T-cell (primary cell): Measurements from ENCODE around the gene DPYSL3. TPM values are rescaled to one million over a fixed set of nuclear protein-coding genes. Genes with fewer than 3 reads are reported as not detected.

ENCODE experiments used
- ATAC-seq, 4 experiments: fragments of 200-7000 bp in 3 of 4; fragments of 150-1000 bp in 1 of 4; cut with Tn5 transposase; replicated peaks in 1 of 4; 1 replicate in 3 of 4; 2 replicates in 1 of 4; pipeline ENCODE4 v1.10.0; 2021; ENCODE audit warnings: moderate library complexity in 3 of 4, mild to moderate bottlenecking in 2 of 4, moderate number of reproducible peaks in 1 of 4
- CTCF ChIA-PET, 2 donors: fragments of 300-600 bp; sonication (Branson Sonifier 250); formaldehyde crosslinking; loops; one replicate each; lab custom pipeline; 2022; ENCODE audit warnings: antibody characterized with exemption in 2 of 2; lab: Charles Lee
- POLR2A ChIA-PET, 2 donors: fragments of 300-600 bp; sonication (Branson Sonifier 250); formaldehyde crosslinking; loops; one replicate each; lab custom pipeline; 2022; ENCODE audit warnings: antibody characterized with exemption in 2 of 2; lab: Charles Lee
- DNase-seq, 35 experiments: peaks; one replicate each; pipeline versions ENCODE4 v3.0.0 to v3.0.0-alpha.2; 2013 to 2023
- H3K27ac ChIP-seq: one replicate; pipeline ENCODE4 v1.5.1; 2013; ENCODE audit warnings: low read length
- H3K27me3 ChIP-seq, 2 experiments: replicated peaks in 1 of 2; 1 replicate in 1 of 2; 2 replicates in 1 of 2; pipeline versions ENCODE4 v1.6.1 to v1.7.0; 2013; ENCODE audit warnings: low read length in 1 of 2, mixed read lengths in 1 of 2; ENCODE audit not compliant: control insufficient read depth in 2 of 2, insufficient read depth in 2 of 2; ENCODE audit errors: extremely low read depth in 1 of 2
- H3K36me3 ChIP-seq, 2 donors: 1 replicate in 1 of 2; 2 replicates in 1 of 2; pipeline versions ENCODE4 v1.6.1 to v1.7.0; 2013; ENCODE audit warnings: low read length in 1 of 2; ENCODE audit not compliant: control insufficient read depth in 2 of 2, insufficient read depth in 1 of 2; ENCODE audit errors: extremely low read depth in 1 of 2
- H3K4me1 ChIP-seq, 2 experiments: 1 replicate in 1 of 2; 2 replicates in 1 of 2; pipeline versions ENCODE4 v1.6.1 to v1.7.0; 2013; ENCODE audit warnings: low read length in 2 of 2, mixed read lengths in 1 of 2; ENCODE audit not compliant: insufficient read depth in 2 of 2, control insufficient read depth in 1 of 2; ENCODE audit errors: extremely low read depth in 1 of 2
- H3K4me3 ChIP-seq, 2 donors: 1 replicate in 1 of 2; 2 replicates in 1 of 2; pipeline versions ENCODE4 v1.5.1 to v1.7.0; 2013; ENCODE audit warnings: mild to moderate bottlenecking in 2 of 2, low read length in 1 of 2, moderate library complexity in 1 of 2; ENCODE audit not compliant: control insufficient read depth in 1 of 2; ENCODE audit errors: extremely low read depth in 1 of 2
- H3K9me3 ChIP-seq: 2 replicates; pipeline ENCODE4 v1.7.0; 2013
- H3K27ac Mint-ChIP-seq, 2 donors: one replicate each; pipeline ENCODE4 v1.8.0; 2020 to 2021; ENCODE audit warnings: mild to moderate bottlenecking in 2 of 2, mixed read lengths in 2 of 2
- H3K27me3 Mint-ChIP-seq, 2 donors: one replicate each; pipeline ENCODE4 v1.8.0; 2021 to 2022; ENCODE audit warnings: mixed read lengths in 2 of 2
- H3K36me3 Mint-ChIP-seq: one replicate; pipeline ENCODE4 v1.8.0; 2021; ENCODE audit warnings: mixed read lengths
- H3K4me1 Mint-ChIP-seq, 3 donors: one replicate each; pipeline ENCODE4 v1.8.0; 2020 to 2022; ENCODE audit warnings: mixed read lengths in 3 of 3, mild to moderate bottlenecking in 1 of 3
- H3K4me3 Mint-ChIP-seq, 3 donors: one replicate each; pipeline ENCODE4 v1.8.0; 2020 to 2022; ENCODE audit warnings: mild to moderate bottlenecking in 3 of 3, mixed read lengths in 3 of 3, moderate library complexity in 3 of 3
- H3K9me3 Mint-ChIP-seq, 3 donors: one replicate each; pipeline ENCODE4 v1.8.0; 2020 to 2022; ENCODE audit warnings: mixed read lengths in 3 of 3
- WGBS: methylation state at CpG from one replicate; pipeline ENCODE4 v1.1.5; 2013; ENCODE audit warnings: missing lambda C conversion rate; ENCODE audit not compliant: insufficient coverage; 5-methylcytosine and 5-hydroxymethylcytosine counted together
- total RNA-seq, 35 experiments: library from RNA in 6 of 35; stranded (reverse) in 6 of 35; fragments of 120-200 nt in 1 of 35; gene quantifications; one replicate each; pipeline versions ENCODE4 v1.2.1 to v1.2.4 and lab custom pipeline; 2013 to 2026

Gene DPYSL3
- total RNA-seq, 5 donors from 2014 or later (not counting 1 experiment from before 2014, with no cell fraction given), result 0.09 to 0.68 (median 0.54) TPM

DNA sequence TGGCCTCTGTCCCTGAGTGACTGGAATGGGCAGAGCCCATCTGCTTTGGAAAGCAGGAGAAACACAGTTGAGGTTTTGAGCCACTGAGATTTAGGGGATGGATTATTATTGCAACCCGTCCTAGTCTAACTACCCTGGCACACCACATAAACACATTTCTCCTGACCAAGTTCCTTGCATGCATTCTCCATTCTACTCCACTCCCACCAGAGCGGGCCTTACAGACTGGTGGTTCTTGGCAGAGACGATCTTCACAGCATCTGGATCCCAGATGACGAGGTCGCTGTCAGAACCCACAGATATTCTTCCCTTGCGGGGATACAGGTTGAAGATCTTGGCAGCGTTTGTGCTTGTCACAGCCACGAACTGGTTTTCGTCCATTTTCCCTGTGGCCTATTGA is 111.0 kb downstream of the DPYSL3 start:
- no peak overlapping the region for H3K27ac Mint-ChIP-seq
- peaks cover 0 to 4% of the 10 kb centered on the region in 2 experiments for H3K27me3 ChIP-seq
- no peak for ATAC-seq
- no peak overlapping the region for H3K4me3 ChIP-seq
- no peak overlapping the region for H3K27ac ChIP-seq
- ChIA-PET CTCF (no interaction called here), POLR2A (no interaction called here)
- H3K4me1 ChIP-seq, result no peaks in the 10 kb centered on the region
- H3K9me3 Mint-ChIP-seq, result no peaks in the 10 kb centered on the region
- DNase-seq, result no peak
- no peaks in the 10 kb centered on the region for H3K36me3 Mint-ChIP-seq
- WGBS, result 89% methylated on average over 4 of the region's 9 CpGs
- no peaks in the 10 kb centered on the region for H3K36me3 ChIP-seq
- no peaks in the 10 kb centered on the region for H3K9me3 ChIP-seq
- no peaks in the 10 kb centered on the region for H3K27me3 Mint-ChIP-seq
- H3K4me1 Mint-ChIP-seq, result no peaks in the 10 kb centered on the region
- H3K4me3 Mint-ChIP-seq, result no peak overlapping the region

- Mint-ChIP-seq H3K4me1 (no peaks in the 10 kb centered on the region), H3K27me3 (no peaks in the 10 kb centered on the region), H3K27ac (no peak overlapping the region), H3K36me3 (no peaks in the 10 kb centered on the region), H3K9me3 (no peaks in the 10 kb centered on the region), H3K4me3 (no peak overlapping the region)
- Histone ChIP-seq H3K4me1 (no peaks in the 10 kb centered on the region), H3K36me3 (no peaks in the 10 kb centered on the region), H3K9me3 (no peaks in the 10 kb centered on the region), H3K4me3 (no peak overlapping the region), H3K27me3 (peaks cover 0 to 7% of the 10 kb centered on the region in 2 experiments), H3K27ac (no peak overlapping the region)
- ATAC-seq (no peak), DNase-seq (no peak)
- ChIA-PET POLR2A (interaction anchor here in 1 of 2 donors (0.7 kb wide), 1 partner anchor 299 kb away, joined by 3 read pairs; no protein-coding TSS in a partner anchor), CTCF (no interaction called here)
- 93% methylated on average over 9 of the region's 11 CpGs for WGBS
Measured at GRCh38 chr5:147397616-147398015, 112.3 kb downstream of the DPYSL3 start.

- Mint-ChIP-seq H3K27ac (no peak overlapping the region), H3K9me3 (no peaks in the 10 kb centered on the region), H3K4me3 (no peak overlapping the region), H3K27me3 (no peaks in the 10 kb centered on the region), H3K36me3 (no peaks in the 10 kb centered on the region), H3K4me1 (no peaks in the 10 kb centered on the region)
- 0% methylated on average over 1 of the region's 8 CpGs for WGBS
- Histone ChIP-seq H3K4me3 (no peak overlapping the region), H3K4me1 (no peaks in the 10 kb centered on the region), H3K27me3 (peaks cover 0 to 7% of the 10 kb centered on the region in 2 experiments), H3K9me3 (no peaks in the 10 kb centered on the region), H3K36me3 (no peaks in the 10 kb centered on the region), H3K27ac (no peak overlapping the region)
- POLR2A ChIA-PET, result no interaction called here
- no peak for ATAC-seq
- no peak for DNase-seq
- CTCF ChIA-PET, result interaction anchor here in 1 of 2 donors (1.1 kb wide), 1 partner anchor 207 kb away, joined by 3 read pairs; no protein-coding TSS in a partner anchor
Measured at GRCh38 chr5:147396070-147396823, 113.6 kb downstream of the DPYSL3 start.

DNA sequence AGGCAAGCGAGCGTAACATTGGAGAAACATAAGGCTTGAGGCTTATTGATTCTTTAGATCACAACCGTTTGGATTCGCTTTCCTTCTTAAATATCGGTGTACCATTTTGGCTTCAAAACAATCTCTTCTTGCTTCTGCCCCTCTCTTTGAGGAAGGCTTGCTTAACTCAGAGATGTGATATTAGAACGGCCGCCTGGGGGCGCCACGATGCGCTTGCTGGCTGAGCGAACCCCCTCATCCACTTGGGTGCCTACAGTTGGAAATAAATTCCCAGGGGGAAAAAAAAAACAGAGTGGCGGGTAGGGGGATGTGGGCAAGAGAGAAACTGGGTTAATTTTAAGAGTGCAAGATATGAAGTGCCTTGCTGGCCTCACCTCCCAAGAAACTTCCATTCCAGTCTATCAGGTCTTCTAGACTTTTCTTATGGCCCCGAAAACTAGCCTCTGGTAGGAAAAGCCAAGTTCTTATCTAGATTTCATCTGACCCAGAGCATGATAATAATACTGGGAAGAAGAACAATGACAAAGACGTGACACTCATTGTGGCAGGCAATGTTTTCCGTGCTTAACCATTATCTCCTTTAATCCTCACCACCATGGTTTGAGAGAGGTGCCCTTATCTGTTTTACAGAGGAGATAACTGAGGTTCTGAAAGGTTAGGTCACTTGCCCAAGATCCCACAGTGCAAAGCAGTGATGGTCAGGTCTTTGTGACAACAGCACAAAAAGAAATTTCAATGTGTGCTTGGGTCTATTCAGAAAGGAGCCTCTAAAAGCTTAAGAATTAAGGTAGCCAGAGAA is 115.8 kb downstream of the DPYSL3 start:
- no peaks in the 10 kb centered on the region for H3K4me1 Mint-ChIP-seq
- 100% methylated on average over 2 of the region's 15 CpGs for WGBS
- no peaks in the 10 kb centered on the region for H3K36me3 Mint-ChIP-seq
- H3K27me3 Mint-ChIP-seq, result peaks cover 3 to 5% of the 10 kb centered on the region in 2 donors
- ChIA-PET POLR2A (no interaction called here), CTCF (no interaction called here)
- H3K4me3 Mint-ChIP-seq, result no peak overlapping the region
- DNase-seq, result no peak
- peaks cover 0 to 14% of the 10 kb centered on the region in 2 experiments for H3K27me3 ChIP-seq
- no peaks in the 10 kb centered on the region for H3K9me3 Mint-ChIP-seq
- H3K36me3 ChIP-seq, result no peaks in the 10 kb centered on the region
- no peaks in the 10 kb centered on the region for H3K9me3 ChIP-seq
- no peak for ATAC-seq
- H3K4me1 ChIP-seq, result no peaks in the 10 kb centered on the region
- no peak overlapping the region for H3K27ac Mint-ChIP-seq
- H3K4me3 ChIP-seq, result no peak overlapping the region
- H3K27ac ChIP-seq, result no peak overlapping the region

- Histone ChIP-seq H3K9me3 (no peaks in the 10 kb centered on the region), H3K4me3 (no peak overlapping the region), H3K27me3 (peaks cover 0 to 14% of the 10 kb centered on the region in 2 experiments), H3K36me3 (no peaks in the 10 kb centered on the region), H3K27ac (no peak overlapping the region), H3K4me1 (no peaks in the 10 kb centered on the region)
- peaks cover 3 to 5% of the 10 kb centered on the region in 2 donors for H3K27me3 Mint-ChIP-seq
- DNase-seq, result no peak
- H3K4me3 Mint-ChIP-seq, result no peak overlapping the region
- WGBS, result 92% methylated on average over 3 of the region's 5 CpGs
- POLR2A ChIA-PET, result no interaction called here
- CTCF ChIA-PET, result no interaction called here
- H3K4me1 Mint-ChIP-seq, result no peaks in the 10 kb centered on the region
- H3K27ac Mint-ChIP-seq, result no peak overlapping the region
- H3K36me3 Mint-ChIP-seq, result no peaks in the 10 kb centered on the region
- no peak for ATAC-seq
- no peaks in the 10 kb centered on the region for H3K9me3 Mint-ChIP-seq
Measured at GRCh38 chr5:147391781-147392180, 118.1 kb downstream of the DPYSL3 start.

GRCh38 chr5:147390654-147391225 is 119.1 kb downstream of the DPYSL3 start:
- Mint-ChIP-seq H3K9me3 (no peaks in the 10 kb centered on the region), H3K27ac (no peak overlapping the region), H3K27me3 (peaks cover 3 to 5% of the 10 kb centered on the region in 2 donors), H3K36me3 (no peaks in the 10 kb centered on the region), H3K4me3 (no peak overlapping the region), H3K4me1 (no peaks in the 10 kb centered on the region)
- 84% methylated on average over 3 of the region's 3 CpGs for WGBS
- no peak for ATAC-seq
- peaks cover 0 to 10% of the 10 kb centered on the region in 2 experiments for H3K27me3 ChIP-seq
- ChIA-PET POLR2A (no interaction called here), CTCF (no interaction called here)
- no peaks in the 10 kb centered on the region for H3K4me1 ChIP-seq
- H3K36me3 ChIP-seq, result no peaks in the 10 kb centered on the region
- no peak for DNase-seq
- H3K9me3 ChIP-seq, result no peaks in the 10 kb centered on the region
- H3K27ac ChIP-seq, result no peak overlapping the region
- H3K4me3 ChIP-seq, result no peak overlapping the region
